Activated CD4-positive, alpha-beta T cell treated with anti-CD3 and anti-CD28 coated beads, Interleukin-2, amount 50 U/mL, for 48 hours (primary cell): ENCODE measurements around the gene NT5E.

Experiments used
- DNase-seq, 2 experiments: peaks; one replicate each; pipeline ENCODE4 v3.0.0-alpha.2; 2020

Gene NT5E

GRCh38 chr6:85422996-85423395 is 26.9 kb upstream of the NT5E start:
- no peak for DNase-seq

GRCh38 chr6:85424981-85425380 is 24.9 kb upstream of the NT5E start:
- DNase-seq = no peak

GRCh38 chr6:85425997-85426396 is 23.9 kb upstream of the NT5E start:
- DNase-seq = no peak

GRCh38 chr6:85428486-85428885 is 21.4 kb upstream of the NT5E start:
- no peak for DNase-seq

- no peak for DNase-seq
These were observed 20.5 kb upstream of the NT5E start for GRCh38 chr6:85429346-85429745.

GRCh38 chr6:85431271-85431670 is 18.6 kb upstream of the NT5E start:
- DNase-seq = no peak

GRCh38 chr6:85432554-85432953 is 17.3 kb upstream of the NT5E start:
- no peak for DNase-seq

- DNase-seq = no peak
These were observed 14.0 kb upstream of the NT5E start for GRCh38 chr6:85435851-85436250.

- no peak for DNase-seq
These were observed 13.5 kb upstream of the NT5E start for GRCh38 chr6:85436411-85436810.

- DNase-seq = no peak
These were observed 12.9 kb upstream of the NT5E start for GRCh38 chr6:85436939-85437495.

- no peak for DNase-seq
These were observed 6.3 kb upstream of the NT5E start for GRCh38 chr6:85443349-85444117.

- peak; percentile 44 to 55 for DNase-seq
These were observed 480 bp upstream of the NT5E start for GRCh38 chr6:85449388-85449817.

GRCh38 chr6:85451565-85452306 is 1.9 kb downstream of the NT5E start:
- no peak for DNase-seq

- DNase-seq = no peak
These were observed 2.6 kb downstream of the NT5E start for GRCh38 chr6:85452441-85452881.

- no peak for DNase-seq
These were observed 3.2 kb downstream of the NT5E start for GRCh38 chr6:85453052-85453451.

- no peak for DNase-seq
These were observed 3.6 kb downstream of the NT5E start for GRCh38 chr6:85453490-85453889.

GRCh38 chr6:85455471-85456026 is 5.7 kb downstream of the NT5E start:
- DNase-seq = no peak

- no peak for DNase-seq
These were observed 6.9 kb downstream of the NT5E start for GRCh38 chr6:85456782-85457181.

- DNase-seq = no peak
These were observed 8.3 kb downstream of the NT5E start for GRCh38 chr6:85458184-85458583.

- DNase-seq = no peak
These were observed 8.9 kb downstream of the NT5E start for GRCh38 chr6:85458782-85459181.

GRCh38 chr6:85459224-85459901 is 9.5 kb downstream of the NT5E start:
- DNase-seq = no peak

- no peak for DNase-seq
These were observed 10.5 kb downstream of the NT5E start for GRCh38 chr6:85460154-85460920.
